Prostate gland (tissue), 1 donor: Measurements from ENCODE around the gene NR6A1.

ENCODE experiments used
- POLR2A ChIP-seq: fragments of 450-650 bp; IDR thresholded peaks from one replicate; pipeline ENCODE4 v1.6.1; 2016; ENCODE audit warnings: antibody characterized with exemption, mild to moderate bottlenecking
- POLR2AphosphoS5 ChIP-seq: sonication (generic); formaldehyde crosslinking; IDR thresholded peaks from one replicate; pipeline ENCODE4 v1.6.1; 2017; ENCODE audit warnings: antibody characterized with exemption

DNA sequence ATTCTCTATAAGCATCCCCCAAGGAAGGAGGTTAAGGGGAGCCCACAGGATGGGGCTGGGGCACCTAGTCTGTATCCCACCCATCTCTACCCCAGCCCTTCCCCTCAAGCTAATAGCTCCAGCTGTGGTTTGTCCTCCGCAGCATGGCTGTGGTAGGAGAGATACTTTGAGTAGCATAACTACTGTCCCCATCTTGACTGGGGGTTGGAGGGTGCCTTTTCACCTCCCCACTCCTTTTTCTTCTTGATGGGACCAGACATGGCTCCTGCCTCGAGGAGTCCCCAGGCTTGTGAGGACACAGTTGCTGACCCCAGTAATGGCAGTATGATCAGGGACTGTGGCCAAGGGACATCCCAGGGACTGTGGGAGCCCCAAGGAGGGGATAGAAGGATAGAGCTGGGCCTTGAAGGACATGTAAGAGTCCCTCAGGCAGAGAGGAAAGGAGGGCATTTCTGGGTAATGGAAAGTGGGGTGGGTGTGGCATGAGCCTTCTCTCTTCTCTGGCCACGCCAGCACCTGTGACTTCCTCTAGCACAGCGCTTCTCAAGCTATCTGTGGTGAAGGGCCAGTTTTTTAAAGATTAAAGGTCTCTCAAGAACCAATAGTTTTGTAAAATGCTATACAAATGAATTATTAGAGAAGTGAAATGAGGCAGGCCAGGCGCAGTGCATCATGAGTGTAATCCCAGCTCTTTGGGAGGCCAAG is 19.8 kb upstream of the NR6A1 start:
- TF ChIP-seq POLR2A (no peak), POLR2AphosphoS5 (no peak)
